Liver (tissue), 9 donors: ENCODE data around the gene CDHR4. TPM values are rescaled to one million over a fixed set of nuclear protein-coding genes. Genes with fewer than 3 reads are reported as not detected.

Source experiments
- DNase-seq: peaks from one replicate; pipeline ENCODE4 v3.0.0-alpha.2; 2017; ENCODE audit warnings: low spot score
- H3K27ac ChIP-seq, 2 donors: one replicate each; pipeline ENCODE4 v1.7.0; 2013; ENCODE audit warnings: inconsistent platforms in 2 of 2, low read length in 2 of 2, control low read depth in 1 of 2, low read depth in 1 of 2, mild to moderate bottlenecking in 1 of 2
- H3K27me3 ChIP-seq, 4 donors: one replicate each; pipeline versions ENCODE4 v1.6.1 to v1.7.0; 2013; ENCODE audit warnings: low read length in 3 of 4, inconsistent platforms in 1 of 4, mild to moderate bottlenecking in 1 of 4, moderate library complexity in 1 of 4; ENCODE audit not compliant: control insufficient read depth in 4 of 4, insufficient read depth in 4 of 4
- H3K36me3 ChIP-seq, 4 donors: one replicate each; pipeline versions ENCODE4 v1.6.1 to v1.7.0; 2013; ENCODE audit warnings: low read length in 3 of 4, mild to moderate bottlenecking in 3 of 4, low read depth in 1 of 4, moderate library complexity in 1 of 4; ENCODE audit not compliant: control insufficient read depth in 4 of 4, insufficient read depth in 3 of 4
- H3K4me1 ChIP-seq, 4 donors: one replicate each; pipeline versions ENCODE4 v1.6.1 to v1.7.0; 2013; ENCODE audit warnings: low read length in 3 of 4, mild to moderate bottlenecking in 3 of 4, moderate library complexity in 1 of 4; ENCODE audit not compliant: control insufficient read depth in 4 of 4, insufficient read depth in 4 of 4
- H3K4me3 ChIP-seq, 3 donors: one replicate each; pipeline versions ENCODE4 v1.6.1 to v1.7.0; 2013; ENCODE audit warnings: low read length in 3 of 3, control low read depth in 1 of 3, low read depth in 1 of 3, mild to moderate bottlenecking in 1 of 3
- H3K9ac ChIP-seq, 2 donors: one replicate each; pipeline ENCODE4 v1.7.0; 2013; ENCODE audit warnings: low read length in 2 of 2, mild to moderate bottlenecking in 2 of 2, moderate library complexity in 2 of 2, control low read depth in 1 of 2, low read depth in 1 of 2
- H3K9me3 ChIP-seq, 4 donors: one replicate each; pipeline versions ENCODE4 v1.6.1 to v1.7.0; 2013; ENCODE audit warnings: low read length in 3 of 4; ENCODE audit not compliant: control insufficient read depth in 4 of 4
- CTCF ChIP-seq: fragments of 150-350 bp; IDR thresholded peaks from 2 replicates; pipeline ENCODE4 v1.5.1; 2017; ENCODE audit warnings: improper control_type of control experiment, low read depth, low read length; ENCODE audit not compliant: missing input control
- GABPA ChIP-seq, 2 donors: IDR thresholded peaks in 1 of 2; conservative IDR thresholded peaks in 1 of 2; 2 replicates each; pipeline ENCODE4 v1.6.1; 2016; ENCODE audit warnings: antibody characterized with exemption in 2 of 2, mild to moderate bottlenecking in 1 of 2, moderate library complexity in 1 of 2
- HNF4A ChIP-seq, 2 donors: conservative IDR thresholded peaks; 2 replicates each; pipeline ENCODE4 v1.6.1; 2016; ENCODE audit warnings: antibody characterized with exemption in 2 of 2, mild to moderate bottlenecking in 2 of 2
- JUND ChIP-seq, 2 donors: IDR thresholded peaks; 2 replicates each; pipeline ENCODE4 v1.6.1; 2016; ENCODE audit warnings: antibody characterized with exemption in 2 of 2
- RAD21 ChIP-seq, 2 donors: IDR thresholded peaks; 2 replicates each; pipeline ENCODE4 v1.6.1; 2016; ENCODE audit warnings: antibody characterized with exemption in 2 of 2, mild to moderate bottlenecking in 2 of 2
- RXRA ChIP-seq, 2 donors: IDR thresholded peaks; 2 replicates each; pipeline ENCODE4 v1.6.1; 2017 to 2018; ENCODE audit warnings: antibody characterized with exemption in 2 of 2, mild to moderate bottlenecking in 1 of 2
- SP1 ChIP-seq: IDR thresholded peaks from 2 replicates; pipeline ENCODE4 v1.6.1; 2018; ENCODE audit warnings: antibody characterized with exemption, mild to moderate bottlenecking
- WGBS: extraction: QIAGEN DNeasy Blood & Tissue Kit; methylation state at CpG from one replicate; pipeline ENCODE4 v1.1.7; 2013; 5-methylcytosine and 5-hydroxymethylcytosine counted together
- polyA plus RNA-seq, 2 donors: library from polyadenylated mRNA; stranded (reverse) in 1 of 2; unstranded in 1 of 2; fragments of 200-250 nt in 1 of 2; fragments of >200 nt in 1 of 2; fragmentation: Nextera tagmentation in 1 of 2; extraction: Ambion mirVana in 1 of 2; gene quantifications; one replicate each; pipeline versions ENCODE4 v1.2.1 to v1.2.3, GENCODE V29; 2013 to 2015
- total RNA-seq, 2 donors: library from RNA; depleted of rRNA; stranded (reverse); fragments of >200 nt; gene quantifications; one replicate each; pipeline ENCODE4 v1.2.3, GENCODE V29; 2014
- TF ChIP-seq, protein P1 (sequence below): IDR thresholded peaks from 2 replicates; pipeline ENCODE4 v1.6.1; 2016; ENCODE audit warnings: antibody characterized with exemption
- donor health status: healthy.
- donor health status: healthy.
- donor health status: healthy.
- donor health status: healthy.
- donor health status: healthy.

Gene CDHR4
- total and polyA plus RNA-seq, 4 donors: not detected

DNA sequence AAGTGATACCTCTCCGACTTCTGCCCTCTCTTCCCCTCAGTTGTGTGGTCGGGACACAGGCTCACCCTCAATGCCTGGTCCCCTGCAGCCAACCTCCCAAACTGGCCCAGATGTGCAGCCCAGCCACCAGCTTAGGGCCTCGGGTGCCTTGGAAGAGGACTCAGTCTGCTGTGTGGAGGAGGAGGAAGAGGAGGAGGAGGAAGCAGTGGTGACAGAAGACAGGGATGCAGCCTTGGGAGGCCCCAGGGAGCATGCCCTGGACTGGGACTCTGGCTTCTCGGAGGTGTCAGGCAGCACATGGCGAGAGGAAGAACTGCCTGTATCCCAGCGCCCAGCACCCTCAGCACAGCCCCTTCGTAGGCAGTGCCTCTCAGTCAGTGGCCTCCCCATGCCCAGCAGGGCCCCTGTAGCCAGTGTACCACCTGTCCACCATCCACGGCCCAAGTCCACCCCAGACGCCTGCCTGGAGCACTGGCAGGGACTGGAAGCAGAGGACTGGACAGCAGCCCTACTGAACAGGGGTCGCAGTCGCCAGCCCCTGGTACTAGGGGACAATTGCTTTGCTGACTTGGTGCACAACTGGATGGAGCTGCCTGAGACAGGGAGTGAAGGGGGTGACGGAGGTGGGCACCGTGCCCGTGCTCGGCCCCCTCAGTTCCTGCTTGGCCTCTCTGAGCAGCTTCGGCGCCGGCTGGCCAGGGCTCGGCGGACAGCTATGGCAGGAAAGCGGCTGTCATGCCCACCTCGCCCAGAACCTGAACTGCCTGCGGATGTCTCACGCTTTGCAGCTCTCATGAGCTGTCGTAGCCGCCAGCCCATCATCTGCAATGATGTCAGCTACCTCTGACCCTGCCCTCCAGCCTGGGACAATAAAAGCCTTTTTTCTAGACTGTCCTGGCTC lies 4.7 kb upstream of the CDHR4 start:
- peak overlapping the region; percentile 34 to 59 for H3K27ac ChIP-seq
- H3K4me1 ChIP-seq: peaks cover 0 to 47% (median 9%) of the 10 kb centered on the region in 4 donors
- no peaks in the 10 kb centered on the region for H3K9me3 ChIP-seq
- WGBS: 70% methylated on average over 26 of the region's 26 CpGs
- no peak overlapping the region for H3K4me3 ChIP-seq
- no peak overlapping the region for H3K9ac ChIP-seq
- H3K36me3 ChIP-seq: peaks cover 0 to 3% (median under 1%) of the 10 kb centered on the region in 4 donors
- H3K27me3 ChIP-seq: no peaks in the 10 kb centered on the region
- no peak for DNase-seq
- no peak for TF ChIP-seq HNF4A (conservative IDR thresholded peaks at IDR 0.05)

DNA sequence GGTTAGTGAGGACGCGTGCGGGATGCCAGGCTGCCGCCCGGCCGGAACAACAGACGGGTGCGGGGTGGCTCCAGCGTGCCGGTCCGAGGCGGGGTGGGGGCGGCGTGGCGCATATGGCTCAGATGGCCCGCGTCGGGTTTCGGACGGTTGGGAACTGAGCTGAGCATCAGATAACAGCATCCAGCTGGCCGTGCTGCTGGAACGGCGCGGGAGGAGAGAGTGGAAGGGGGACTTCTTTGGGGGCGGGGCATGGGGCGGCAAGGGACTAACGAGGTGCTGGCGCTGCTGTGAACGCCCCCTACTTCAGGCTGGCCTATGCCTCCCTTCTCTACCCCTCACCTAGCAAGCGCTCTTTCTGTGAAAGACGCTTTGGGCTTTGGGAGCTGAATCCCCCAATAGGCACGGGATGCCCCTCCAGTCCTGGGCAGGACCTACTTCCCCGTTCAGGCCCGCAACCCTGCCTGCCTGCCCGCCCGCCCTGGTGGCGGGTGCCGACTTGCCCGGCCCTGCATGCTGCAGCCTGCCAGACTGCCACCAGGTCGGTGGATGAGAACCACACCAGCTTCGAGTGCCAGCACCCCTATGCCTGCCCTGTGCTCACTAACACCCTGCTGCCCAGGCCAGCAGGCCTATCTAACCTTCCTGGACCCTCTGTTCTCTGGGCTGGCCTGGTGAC lies 3.9 kb upstream of the CDHR4 start:
- Histone ChIP-seq H3K36me3 (no peaks in the 10 kb centered on the region), H3K27ac (peak overlapping the region; percentile 59), H3K27me3 (no peaks in the 10 kb centered on the region), H3K4me1 (peaks cover 0 to 42% (median 8%) of the 10 kb centered on the region in 4 donors), H3K9me3 (no peaks in the 10 kb centered on the region), H3K9ac (no peak overlapping the region), H3K4me3 (peak overlapping the region; percentile 29 to 96 (median 81))
- TF ChIP-seq, protein P1, sequence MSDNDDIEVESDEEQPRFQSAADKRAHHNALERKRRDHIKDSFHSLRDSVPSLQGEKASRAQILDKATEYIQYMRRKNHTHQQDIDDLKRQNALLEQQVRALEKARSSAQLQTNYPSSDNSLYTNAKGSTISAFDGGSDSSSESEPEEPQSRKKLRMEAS: no peak
- TF ChIP-seq GABPA (IDR thresholded peaks at IDR 0.05 in 1 of 2, conservative IDR thresholded peaks at IDR 0.05 in 1 of 2) (no peak), JUND (IDR thresholded peaks at IDR 0.05) (no peak), RXRA (IDR thresholded peaks at IDR 0.05) (no peak)
- 12% methylated on average over 41 of the region's 41 CpGs for WGBS
- no peak for DNase-seq

GRCh38 chr3:49802719-49803464 lies 3.2 kb upstream of the CDHR4 start, which contains the start of gene INKA1:
INKA1 (plus strand) TSS chr3:49803261; CDS start chr3:49803393, 132 bp downstream.
- Histone ChIP-seq H3K27me3 (no peaks in the 10 kb centered on the region), H3K27ac (peak within 1 kb of the TSS; percentile 59 to 64), H3K9me3 (no peaks in the 10 kb centered on the region), H3K9ac (peak within 1 kb of the TSS in 1 of 2 donors; percentile 62), H3K4me1 (peaks cover 0 to 39% (median 5%) of the 10 kb centered on the region in 4 donors), H3K4me3 (peak within 1 kb of the TSS; percentile 81 to 96 (median 87)), H3K36me3 (no peaks in the 10 kb centered on the region)
- no peak for TF ChIP-seq SP1
- TF ChIP-seq RAD21 (IDR thresholded peaks at IDR 0.05): peak; percentile 92 to 96
- peak; percentile 83 for TF ChIP-seq CTCF
- under 1% methylated on average over 71 of the region's 71 CpGs for WGBS
- DNase-seq: peak; percentile 90
